Keratinocyte (primary cell): ENCODE measurements around the gene DDR2. TPM values are rescaled to one million over a fixed set of nuclear protein-coding genes. Genes with fewer than 3 reads are reported as not detected.

Source experiments
- DNase-seq: peaks from one replicate; pipeline ENCODE4 v3.0.0-alpha.2; 2011; ENCODE audit warnings: low read depth, missing footprints, low spot score
- FAIRE-seq: peaks from 2 replicates; lab custom pipeline; 2011; peaks lifted over from hg19 to GRCh38; lab: Jason Lieb, UNC
- H2AFZ ChIP-seq: 2 replicates; pipeline ENCODE4 v1.6.0; 2012; ENCODE audit warnings: low read length, control low read depth, inconsistent platforms; ENCODE audit not compliant: control insufficient read depth
- H3K27ac ChIP-seq: 2 replicates; pipeline ENCODE4 v1.5.1; 2011; ENCODE audit warnings: low read length; ENCODE audit not compliant: control insufficient read depth, insufficient read depth
- H3K27me3 ChIP-seq: 3 replicates; pipeline ENCODE4 v1.6.0; 2011; ENCODE audit warnings: low read length; ENCODE audit not compliant: control insufficient read depth, insufficient read depth; ENCODE audit errors: extremely low read depth
- H3K36me3 ChIP-seq, 2 experiments: 2 replicates in 1 of 2; 3 replicates in 1 of 2; pipeline ENCODE4 v1.5.1; 2011; ENCODE audit warnings: low read length in 2 of 2, mild to moderate bottlenecking in 1 of 2; ENCODE audit not compliant: control insufficient read depth in 2 of 2, insufficient read depth in 2 of 2; ENCODE audit errors: extremely low read depth in 1 of 2
- H3K4me1 ChIP-seq: 3 replicates; pipeline ENCODE4 v1.5.1; 2011; ENCODE audit warnings: low read length; ENCODE audit not compliant: control insufficient read depth, insufficient read depth; ENCODE audit errors: extremely low read depth
- H3K4me2 ChIP-seq: 3 replicates; pipeline ENCODE4 v1.6.0; 2011; ENCODE audit warnings: low read depth, low read length; ENCODE audit not compliant: control insufficient read depth, insufficient read depth; ENCODE audit errors: extremely low read depth
- H3K4me3 ChIP-seq, 3 experiments: fragments of 200-600 bp in 1 of 3; sonication (generic) in 1 of 3; 2 replicates in 2 of 3; 3 replicates in 1 of 3; pipeline ENCODE4 v1.5.1; 2011 to 2016; ENCODE audit warnings: low read length in 3 of 3, mild to moderate bottlenecking in 3 of 3, control low read depth in 2 of 3, inconsistent platforms in 1 of 3, low read depth in 1 of 3, mixed read lengths in 1 of 3, mixed run types in 1 of 3, moderate library complexity in 1 of 3; ENCODE audit not compliant: control insufficient read depth in 2 of 3, insufficient read depth in 2 of 3; ENCODE audit errors: extremely low read depth in 1 of 3
- H3K79me2 ChIP-seq: 2 replicates; pipeline ENCODE4 v1.6.0; 2012; ENCODE audit warnings: low read length; ENCODE audit not compliant: control insufficient read depth, insufficient read depth
- H3K9ac ChIP-seq: 3 replicates; pipeline ENCODE4 v1.6.0; 2011; ENCODE audit warnings: low read length; ENCODE audit not compliant: control insufficient read depth, insufficient read depth; ENCODE audit errors: extremely low read depth
- H3K9me1 ChIP-seq: 3 replicates; pipeline ENCODE4 v1.6.0; 2011; ENCODE audit warnings: low read length; ENCODE audit not compliant: control insufficient read depth, insufficient read depth; ENCODE audit errors: extremely low read depth
- H3K9me3 ChIP-seq: 2 replicates; pipeline ENCODE4 v1.5.1; 2012; ENCODE audit warnings: low read depth, low read length; ENCODE audit not compliant: control insufficient read depth
- H4K20me1 ChIP-seq: 3 replicates; pipeline ENCODE4 v1.6.0; 2011; ENCODE audit warnings: low read length; ENCODE audit not compliant: control insufficient read depth, insufficient read depth; ENCODE audit errors: extremely low read depth
- CTCF ChIP-seq, 3 experiments: IDR thresholded peaks in 1 of 3; conservative IDR thresholded peaks in 1 of 3; optimal IDR thresholded peaks in 1 of 3; 2 replicates in 2 of 3; 3 replicates in 1 of 3; pipeline versions ENCODE3 to v1.5.1; 2011; ENCODE audit warnings: low read length in 3 of 3, mild to moderate bottlenecking in 3 of 3, moderate library complexity in 2 of 3, control low read depth in 1 of 3, inconsistent platforms in 1 of 3; ENCODE audit not compliant: insufficient read depth in 2 of 3; ENCODE audit errors: extremely low read depth in 1 of 3
- EZH2 ChIP-seq: IDR thresholded peaks from one replicate; pipeline ENCODE4 v1.6.1; 2012; ENCODE audit warnings: inconsistent platforms, mild to moderate bottlenecking, low read length, moderate library complexity
- dilution Hi-C: fragments of 300-500 bp; cut with MboI; formaldehyde crosslinking; loops from one replicate; pipeline ENCODE4 v1.7.0; 2020; ENCODE audit warnings: low sequenced_read_pairs; ENCODE audit not compliant: extremely low pct_ligation_motif_present
- polyA plus RNA-seq, 5 experiments: library from polyadenylated mRNA; depleted of rRNA in 3 of 5; stranded (reverse) in 3 of 5; stranded (forward) in 1 of 5; unstranded in 1 of 5; fragments of >200 nt; gene quantifications; 1 replicate in 1 of 5; 2 replicates in 3 of 5; 3 replicates in 1 of 5; pipeline versions ENCODE4 v1.2.1 to v1.2.3, GENCODE V29; 2011 to 2012; ENCODE audit warnings: missing spikeins in 2 of 5, low read depth in 1 of 5, low replicate concordance in 1 of 5

The DDR2 gene
- polyA plus RNA-seq, 1 donor (not counting 4 experiments of a cell fraction or from before 2014, with no cell fraction given) = 0.39 TPM

- dilution Hi-C loops = no loop called here
- no peak for FAIRE-seq
These were observed 4.5 kb upstream of the DDR2 start for GRCh38 chr1:162627662-162628296.

DNA sequence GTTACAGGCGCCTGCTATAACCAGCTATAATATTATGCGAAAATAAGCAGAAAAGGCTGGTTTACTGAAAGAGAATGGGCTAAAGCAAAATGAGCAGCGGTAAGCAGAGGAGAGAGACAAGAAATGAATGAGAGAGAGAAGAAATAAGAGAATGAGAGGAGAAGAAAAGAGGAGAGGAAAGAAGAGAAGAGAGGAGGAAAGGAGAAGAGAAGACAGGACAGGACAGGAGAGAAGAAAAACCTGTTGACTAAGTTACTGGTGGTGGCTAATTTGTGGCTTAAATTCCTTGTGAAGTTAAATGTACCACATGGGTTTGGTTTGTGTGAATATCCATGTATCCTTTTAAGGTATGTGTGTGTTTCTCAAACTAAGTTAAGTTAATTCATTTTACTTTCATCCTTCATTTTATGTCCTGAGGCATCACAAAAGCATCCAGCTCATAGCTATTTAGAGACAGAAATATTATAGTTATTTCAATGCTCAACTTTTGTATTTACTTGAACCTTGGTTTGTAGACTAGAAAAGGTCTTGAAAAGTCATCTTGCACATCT, 3.1 kb upstream of the DDR2 start:
- no peak overlapping the region for H3K4me2 ChIP-seq
- H3K9ac ChIP-seq = no peak overlapping the region
- dilution Hi-C loops = no loop called here
- no peak overlapping the region for H3K27ac ChIP-seq
- H4K20me1 ChIP-seq = no peaks in the 10 kb centered on the region
- no peak for TF ChIP-seq CTCF (optimal IDR thresholded peaks at IDR 0.05 in 1 of 3, IDR thresholded peaks at IDR 0.05 in 1 of 3, conservative IDR thresholded peaks at IDR 0.05 in 1 of 3; ENCODE audit: extremely low read depth in 1 of 3, insufficient read depth in 2 of 3, low read length in 3 of 3)
- TF ChIP-seq EZH2 = no peak
- H3K9me1 ChIP-seq = no peaks in the 10 kb centered on the region
- no peak for DNase-seq
- H3K36me3 ChIP-seq = no peaks in the 10 kb centered on the region
- H3K9me3 ChIP-seq = no peaks in the 10 kb centered on the region
- no peak overlapping the region for H3K4me3 ChIP-seq
- no peaks in the 10 kb centered on the region for H3K79me2 ChIP-seq
- H3K4me1 ChIP-seq = no peaks in the 10 kb centered on the region
- no peak overlapping the region for H2AFZ ChIP-seq
- no peak for FAIRE-seq
- no peaks in the 10 kb centered on the region for H3K27me3 ChIP-seq

More at GRCh38 chr1:162627662-162628296, 4.5 kb upstream of the DDR2 start:
- no peak overlapping the region for H2AFZ ChIP-seq
- no peak overlapping the region for H3K4me2 ChIP-seq
- TF ChIP-seq EZH2 = no peak
- peak; percentile 41 to 48 (median 45) for TF ChIP-seq CTCF (optimal IDR thresholded peaks at IDR 0.05 in 1 of 3, IDR thresholded peaks at IDR 0.05 in 1 of 3, conservative IDR thresholded peaks at IDR 0.05 in 1 of 3; ENCODE audit: extremely low read depth in 1 of 3, insufficient read depth in 2 of 3, low read length in 3 of 3)
- H3K9me3 ChIP-seq = no peaks in the 10 kb centered on the region
- peak; percentile 19 for DNase-seq
- H4K20me1 ChIP-seq = no peaks in the 10 kb centered on the region
- H3K4me1 ChIP-seq = no peaks in the 10 kb centered on the region
- no peaks in the 10 kb centered on the region for H3K36me3 ChIP-seq
- no peaks in the 10 kb centered on the region for H3K9me1 ChIP-seq
- no peak overlapping the region for H3K27ac ChIP-seq
- H3K4me3 ChIP-seq = no peak overlapping the region
- no peaks in the 10 kb centered on the region for H3K79me2 ChIP-seq
- H3K27me3 ChIP-seq = no peaks in the 10 kb centered on the region
- no peak overlapping the region for H3K9ac ChIP-seq
